Prostate gland (tissue), 2 donors: ENCODE measurements around the gene CMSS1. TPM values are rescaled to one million over a fixed set of nuclear protein-coding genes. Genes with fewer than 3 reads are reported as not detected.
"Not testable (repeated sequence)": the region's sequence is repeated elsewhere in the genome, so short reads cannot be mapped to it uniquely, and the experiment has no call there.

Source experiments
- DNase-seq: peaks from one replicate; pipeline ENCODE4 v3.0.0-alpha.2; 2019; ENCODE audit warnings: low spot score
- H3K27ac ChIP-seq, 2 donors: fragments of 200-600 bp; sonication (generic); 2 replicates each; pipeline ENCODE4 v1.5.1; 2017 to 2019
- H3K27me3 ChIP-seq: fragments of 200-600 bp; sonication (generic); replicated peaks from 2 replicates; pipeline ENCODE4 v1.5.1; 2019; ENCODE audit not compliant: insufficient read depth
- H3K36me3 ChIP-seq, 2 donors: fragments of 200-600 bp; sonication (generic); 1 replicate in 1 of 2; 2 replicates in 1 of 2; pipeline versions ENCODE4 v1.5.1 to v1.8.1; 2017 to 2019
- H3K4me1 ChIP-seq: fragments of 200-600 bp; sonication (generic); replicated peaks from 2 replicates; pipeline ENCODE4 v1.5.1; 2019
- H3K4me3 ChIP-seq, 2 donors: fragments of 200-600 bp; sonication (generic); 2 replicates each; pipeline ENCODE4 v1.5.1; 2017 to 2019
- H3K9me3 ChIP-seq: fragments of 200-600 bp; sonication (generic); 2 replicates; pipeline ENCODE4 v1.5.1; 2017
- POLR2A ChIP-seq: fragments of 450-650 bp; IDR thresholded peaks from one replicate; pipeline ENCODE4 v1.6.1; 2016; ENCODE audit warnings: antibody characterized with exemption, mild to moderate bottlenecking
- POLR2AphosphoS5 ChIP-seq: sonication (generic); formaldehyde crosslinking; IDR thresholded peaks from one replicate; pipeline ENCODE4 v1.6.1; 2017; ENCODE audit warnings: antibody characterized with exemption
- WGBS: methylation state at CpG from one replicate; pipeline ENCODE4 v1.1.5; 2018; 5-methylcytosine and 5-hydroxymethylcytosine counted together
- intact Hi-C: fragments of 100-400 bp; cut with DNase I; formaldehyde crosslinking; loops from one replicate; pipeline ENCODE4 v1.14.2; 2022
- total RNA-seq, 2 donors: library from RNA; depleted of rRNA; stranded (reverse); fragments of >200 nt; gene quantifications; one replicate each; pipeline ENCODE4 v1.1.0, GENCODE V29; 2016
- TF ChIP-seq, protein P1 (sequence below), 4 experiments: fragments of 200-600 bp in 2 of 4; fragments of 450-650 bp in 2 of 4; sonication (generic) in 2 of 4; IDR thresholded peaks; 1 replicate in 3 of 4; 2 replicates in 1 of 4; pipeline ENCODE4 v1.5.1; 2016 to 2019; ENCODE audit warnings: antibody characterized with exemption in 4 of 4, mild to moderate bottlenecking in 2 of 4, moderate library complexity in 2 of 4

Gene CMSS1
- total RNA-seq, 2 donors from 2014 or later, result 10.2 to 13.6 TPM

DNA sequence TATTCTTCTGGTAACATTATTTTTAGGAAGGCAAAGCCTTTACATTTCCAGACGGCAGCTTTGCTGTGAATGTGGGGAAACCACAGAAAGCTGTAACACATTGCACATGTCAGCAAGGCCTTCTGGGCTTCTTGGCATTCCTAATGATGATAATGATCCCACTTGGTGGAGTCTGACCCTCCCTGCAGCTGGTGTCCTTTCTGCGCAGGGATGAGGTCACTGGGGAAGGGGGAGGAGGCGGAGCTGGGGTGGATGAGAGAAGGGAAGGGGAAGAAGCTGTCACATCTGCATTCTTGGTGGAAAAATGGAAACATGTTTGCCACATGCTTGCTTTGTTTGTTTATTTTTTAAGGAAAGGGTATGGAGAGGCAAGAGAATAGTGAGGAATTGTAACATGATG, 228.0 kb downstream of the CMSS1 start:
- H3K4me1 ChIP-seq, result peaks cover 4% of the 10 kb centered on the region
- TF ChIP-seq POLR2AphosphoS5 (no peak), POLR2A (no peak)
- TF ChIP-seq, protein P1, sequence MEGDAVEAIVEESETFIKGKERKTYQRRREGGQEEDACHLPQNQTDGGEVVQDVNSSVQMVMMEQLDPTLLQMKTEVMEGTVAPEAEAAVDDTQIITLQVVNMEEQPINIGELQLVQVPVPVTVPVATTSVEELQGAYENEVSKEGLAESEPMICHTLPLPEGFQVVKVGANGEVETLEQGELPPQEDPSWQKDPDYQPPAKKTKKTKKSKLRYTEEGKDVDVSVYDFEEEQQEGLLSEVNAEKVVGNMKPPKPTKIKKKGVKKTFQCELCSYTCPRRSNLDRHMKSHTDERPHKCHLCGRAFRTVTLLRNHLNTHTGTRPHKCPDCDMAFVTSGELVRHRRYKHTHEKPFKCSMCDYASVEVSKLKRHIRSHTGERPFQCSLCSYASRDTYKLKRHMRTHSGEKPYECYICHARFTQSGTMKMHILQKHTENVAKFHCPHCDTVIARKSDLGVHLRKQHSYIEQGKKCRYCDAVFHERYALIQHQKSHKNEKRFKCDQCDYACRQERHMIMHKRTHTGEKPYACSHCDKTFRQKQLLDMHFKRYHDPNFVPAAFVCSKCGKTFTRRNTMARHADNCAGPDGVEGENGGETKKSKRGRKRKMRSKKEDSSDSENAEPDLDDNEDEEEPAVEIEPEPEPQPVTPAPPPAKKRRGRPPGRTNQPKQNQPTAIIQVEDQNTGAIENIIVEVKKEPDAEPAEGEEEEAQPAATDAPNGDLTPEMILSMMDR (IDR thresholded peaks at IDR 0.05), result no peak
- H3K27ac ChIP-seq, result no peak overlapping the region
- no peak overlapping the region for H3K4me3 ChIP-seq
- H3K36me3 ChIP-seq, result no peaks in the 10 kb centered on the region
- H3K27me3 ChIP-seq, result no peaks in the 10 kb centered on the region
- H3K9me3 ChIP-seq, result no peaks in the 10 kb centered on the region
- WGBS, result 87% methylated on average over 3 of the region's 3 CpGs
- intact Hi-C loops, result loop anchor here (10.0 kb wide), 1 partner anchor 201 kb away; no protein-coding TSS in a partner anchor
- DNase-seq, result no peak

DNA sequence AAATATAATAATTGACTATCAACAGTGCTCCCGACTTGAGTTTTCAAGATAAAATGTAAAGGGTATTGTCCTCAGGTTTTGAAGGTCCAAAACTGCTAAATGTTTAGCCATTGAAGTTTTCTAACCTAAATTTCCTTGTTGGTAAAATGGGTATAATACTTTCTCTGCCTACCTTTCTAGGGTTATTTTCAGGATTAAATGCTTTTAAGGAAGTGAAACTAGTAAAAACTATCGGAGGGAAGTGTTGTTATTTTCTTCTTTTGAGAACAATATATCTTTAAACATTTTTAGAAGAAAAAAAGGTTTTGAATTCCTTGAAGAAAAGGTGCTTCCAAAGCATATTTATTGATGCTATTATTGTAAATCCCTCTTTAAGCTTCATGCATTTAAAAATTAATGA, 229.3 kb downstream of the CMSS1 start:
- H3K27ac ChIP-seq, result no peak overlapping the region

DNA sequence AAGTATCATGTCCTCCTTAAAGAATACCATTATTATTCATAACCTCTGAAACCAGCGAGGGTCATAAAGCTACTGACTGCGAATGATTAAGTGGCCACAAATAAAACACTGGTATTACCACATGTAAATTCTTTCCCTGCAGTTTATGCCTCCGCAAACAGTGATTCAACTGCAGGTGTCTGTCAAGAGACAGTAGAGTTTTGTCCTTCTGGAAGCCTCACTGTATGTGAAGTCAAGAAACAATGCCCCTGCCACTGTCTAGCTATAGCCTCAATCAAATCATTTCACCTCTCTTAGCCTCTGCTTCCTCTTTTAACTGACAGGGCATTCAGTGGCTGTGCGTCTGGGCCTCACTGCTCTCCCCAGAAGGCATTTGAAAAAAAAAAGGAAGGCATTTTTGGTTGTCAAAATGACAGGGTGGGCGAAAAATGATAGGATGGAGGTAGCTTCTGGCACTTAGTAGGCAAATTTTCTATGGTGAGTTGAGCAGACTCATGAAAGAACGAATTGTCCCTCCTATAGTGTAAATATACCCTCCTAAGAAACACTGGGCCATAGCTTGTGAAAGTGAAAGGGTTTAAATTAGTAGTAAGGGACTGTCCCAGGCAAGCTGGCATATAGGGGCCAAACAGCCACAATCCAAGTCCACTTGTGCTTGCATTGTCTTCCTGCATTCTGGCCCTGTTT, 229.9 kb downstream of the CMSS1 start:
- H3K4me3 ChIP-seq, result no peak overlapping the region
- intact Hi-C loops, result loop anchor here (10.0 kb wide), 1 partner anchor 203 kb away; no protein-coding TSS in a partner anchor
- WGBS, result 30% methylated on average over 6 of the region's 6 CpGs
- H3K27me3 ChIP-seq, result no peaks in the 10 kb centered on the region
- no peaks in the 10 kb centered on the region for H3K9me3 ChIP-seq
- no peak overlapping the region for H3K27ac ChIP-seq
- TF ChIP-seq POLR2A (peak; percentile 5), POLR2AphosphoS5 (peak; percentile 23)
- TF ChIP-seq, protein P1 (IDR thresholded peaks at IDR 0.05), result no peak
- no peaks in the 10 kb centered on the region for H3K4me1 ChIP-seq
- H3K36me3 ChIP-seq, result no peaks in the 10 kb centered on the region
- DNase-seq, result no peak

More for the DNA sequence above, 229.3 kb downstream of the CMSS1 start:
- H3K4me3 ChIP-seq, result no peak overlapping the region
- H3K9me3 ChIP-seq, result no peaks in the 10 kb centered on the region
- no peaks in the 10 kb centered on the region for H3K27me3 ChIP-seq
- TF ChIP-seq, protein P1 (IDR thresholded peaks at IDR 0.05), result no peak
- TF ChIP-seq POLR2A (no peak), POLR2AphosphoS5 (no peak)
- intact Hi-C loops, result loop anchor here (10.0 kb wide), 1 partner anchor 202 kb away; no protein-coding TSS in a partner anchor
- DNase-seq, result no peak
- WGBS, result 57% methylated on average over 2 of the region's 2 CpGs
- no peaks in the 10 kb centered on the region for H3K4me1 ChIP-seq
- H3K36me3 ChIP-seq, result no peaks in the 10 kb centered on the region

- 85% methylated on average over 3 of the region's 3 CpGs for WGBS
Measured at GRCh38 chr3:100048248-100048647, 230.6 kb downstream of the CMSS1 start.

GRCh38 chr3:100051513-100051912, 233.9 kb downstream of the CMSS1 start:
- H3K27me3 ChIP-seq, H3K36me3 ChIP-seq, DNase-seq, H3K4me3 ChIP-seq, H3K9me3 ChIP-seq, H3K27ac ChIP-seq, H3K4me1 ChIP-seq, intact Hi-C loops: not testable (repeated sequence)
- WGBS, result 100% methylated on average over 3 of the region's 3 CpGs

More at GRCh38 chr3:100048248-100048647, 230.6 kb downstream of the CMSS1 start:
- H3K4me1 ChIP-seq, result no peaks in the 10 kb centered on the region
- no peaks in the 10 kb centered on the region for H3K27me3 ChIP-seq
- DNase-seq, result no peak
- intact Hi-C loops, result loop anchor here (10.0 kb wide), 1 partner anchor 203 kb away; no protein-coding TSS in a partner anchor
- no peak for TF ChIP-seq POLR2AphosphoS5
- no peak for TF ChIP-seq POLR2A
- TF ChIP-seq, protein P1 (IDR thresholded peaks at IDR 0.05), result no peak
- no peak overlapping the region for H3K4me3 ChIP-seq
- H3K36me3 ChIP-seq, result no peaks in the 10 kb centered on the region
- no peaks in the 10 kb centered on the region for H3K9me3 ChIP-seq
- H3K27ac ChIP-seq, result no peak overlapping the region
